ENCODE results near the gene POU1F1.

POU1F1 gene

DNA sequence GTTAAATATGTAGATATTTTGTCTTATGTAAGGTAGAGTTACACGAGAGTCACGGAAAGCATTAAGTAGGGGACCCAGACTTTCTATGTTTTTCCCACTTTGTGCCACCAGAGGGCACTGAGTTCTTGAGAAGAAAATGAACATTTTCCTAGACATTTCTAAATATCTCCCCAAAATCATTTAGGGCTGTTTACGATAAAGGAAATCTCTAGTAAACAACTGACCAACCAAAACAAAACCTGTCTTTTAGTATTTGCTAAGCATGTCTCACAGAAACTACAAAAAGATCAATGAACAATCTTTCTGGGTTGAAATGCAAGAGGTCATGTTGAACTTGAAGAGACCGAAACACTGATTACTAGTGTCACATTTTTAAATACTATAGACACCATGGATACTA, 16.1 kb downstream of the POU1F1 start:
- TF ChIP-seq EGR1 (IDR thresholded peaks at IDR 0.05) (no peak), RAD21 (IDR thresholded peaks at IDR 0.05; ENCODE audit: low read depth) (peak; percentile 44)

DNA sequence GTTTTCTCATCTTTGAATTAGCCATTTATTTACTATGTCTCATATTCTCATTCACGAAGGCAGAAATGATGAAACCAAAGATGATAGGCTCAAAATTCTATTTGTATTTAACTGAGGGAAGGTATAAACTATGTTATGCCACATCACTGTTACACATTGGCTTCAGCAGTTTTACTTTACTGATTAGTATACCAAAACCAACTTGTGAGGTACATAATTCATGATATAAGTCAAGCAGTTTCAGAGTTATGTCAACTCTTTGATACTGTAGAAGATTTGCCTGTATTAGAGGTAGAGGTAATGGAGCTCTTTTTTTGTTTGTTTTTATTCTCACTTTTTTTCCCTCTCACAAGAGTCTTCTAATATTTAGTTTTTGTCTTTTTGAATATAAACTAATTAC, 26.4 kb downstream of the POU1F1 start:
- TF ChIP-seq FOXM1 (IDR thresholded peaks at IDR 0.05; ENCODE audit: borderline replicate concordance, low read depth) (no peak), TEAD4 (IDR thresholded peaks at IDR 0.05) (no peak), NFIC (IDR thresholded peaks at IDR 0.05) (no peak), TCF12 (IDR thresholded peaks at IDR 0.05; ENCODE audit: low read depth) (no peak), EP300 (IDR thresholded peaks at IDR 0.05; ENCODE audit: borderline replicate concordance) (no peak), RAD21 (IDR thresholded peaks at IDR 0.05; ENCODE audit: low read depth) (no peak), TAF1 (IDR thresholded peaks at IDR 0.05; ENCODE audit: low read depth) (no peak), ZBTB7A (IDR thresholded peaks at IDR 0.05; ENCODE audit: low read depth) (no peak), CREB1 (IDR thresholded peaks at IDR 0.05; ENCODE audit: low read depth) (no peak), CEBPB (IDR thresholded peaks at IDR 0.05) (no peak), EGR1 (IDR thresholded peaks at IDR 0.05) (no peak), YY1 (IDR thresholded peaks at IDR 0.05; ENCODE audit: low read depth) (no peak)
- TF ChIP-seq, protein P1, sequence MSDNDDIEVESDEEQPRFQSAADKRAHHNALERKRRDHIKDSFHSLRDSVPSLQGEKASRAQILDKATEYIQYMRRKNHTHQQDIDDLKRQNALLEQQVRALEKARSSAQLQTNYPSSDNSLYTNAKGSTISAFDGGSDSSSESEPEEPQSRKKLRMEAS (IDR thresholded peaks at IDR 0.05): no peak
- TF ChIP-seq, protein P2, sequence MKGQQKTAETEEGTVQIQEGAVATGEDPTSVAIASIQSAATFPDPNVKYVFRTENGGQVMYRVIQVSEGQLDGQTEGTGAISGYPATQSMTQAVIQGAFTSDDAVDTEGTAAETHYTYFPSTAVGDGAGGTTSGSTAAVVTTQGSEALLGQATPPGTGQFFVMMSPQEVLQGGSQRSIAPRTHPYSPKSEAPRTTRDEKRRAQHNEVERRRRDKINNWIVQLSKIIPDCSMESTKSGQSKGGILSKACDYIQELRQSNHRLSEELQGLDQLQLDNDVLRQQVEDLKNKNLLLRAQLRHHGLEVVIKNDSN (IDR thresholded peaks at IDR 0.05): no peak
- TF ChIP-seq, protein P3, sequence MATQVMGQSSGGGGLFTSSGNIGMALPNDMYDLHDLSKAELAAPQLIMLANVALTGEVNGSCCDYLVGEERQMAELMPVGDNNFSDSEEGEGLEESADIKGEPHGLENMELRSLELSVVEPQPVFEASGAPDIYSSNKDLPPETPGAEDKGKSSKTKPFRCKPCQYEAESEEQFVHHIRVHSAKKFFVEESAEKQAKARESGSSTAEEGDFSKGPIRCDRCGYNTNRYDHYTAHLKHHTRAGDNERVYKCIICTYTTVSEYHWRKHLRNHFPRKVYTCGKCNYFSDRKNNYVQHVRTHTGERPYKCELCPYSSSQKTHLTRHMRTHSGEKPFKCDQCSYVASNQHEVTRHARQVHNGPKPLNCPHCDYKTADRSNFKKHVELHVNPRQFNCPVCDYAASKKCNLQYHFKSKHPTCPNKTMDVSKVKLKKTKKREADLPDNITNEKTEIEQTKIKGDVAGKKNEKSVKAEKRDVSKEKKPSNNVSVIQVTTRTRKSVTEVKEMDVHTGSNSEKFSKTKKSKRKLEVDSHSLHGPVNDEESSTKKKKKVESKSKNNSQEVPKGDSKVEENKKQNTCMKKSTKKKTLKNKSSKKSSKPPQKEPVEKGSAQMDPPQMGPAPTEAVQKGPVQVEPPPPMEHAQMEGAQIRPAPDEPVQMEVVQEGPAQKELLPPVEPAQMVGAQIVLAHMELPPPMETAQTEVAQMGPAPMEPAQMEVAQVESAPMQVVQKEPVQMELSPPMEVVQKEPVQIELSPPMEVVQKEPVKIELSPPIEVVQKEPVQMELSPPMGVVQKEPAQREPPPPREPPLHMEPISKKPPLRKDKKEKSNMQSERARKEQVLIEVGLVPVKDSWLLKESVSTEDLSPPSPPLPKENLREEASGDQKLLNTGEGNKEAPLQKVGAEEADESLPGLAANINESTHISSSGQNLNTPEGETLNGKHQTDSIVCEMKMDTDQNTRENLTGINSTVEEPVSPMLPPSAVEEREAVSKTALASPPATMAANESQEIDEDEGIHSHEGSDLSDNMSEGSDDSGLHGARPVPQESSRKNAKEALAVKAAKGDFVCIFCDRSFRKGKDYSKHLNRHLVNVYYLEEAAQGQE (IDR thresholded peaks at IDR 0.05; ENCODE audit: low read depth): no peak

DNA sequence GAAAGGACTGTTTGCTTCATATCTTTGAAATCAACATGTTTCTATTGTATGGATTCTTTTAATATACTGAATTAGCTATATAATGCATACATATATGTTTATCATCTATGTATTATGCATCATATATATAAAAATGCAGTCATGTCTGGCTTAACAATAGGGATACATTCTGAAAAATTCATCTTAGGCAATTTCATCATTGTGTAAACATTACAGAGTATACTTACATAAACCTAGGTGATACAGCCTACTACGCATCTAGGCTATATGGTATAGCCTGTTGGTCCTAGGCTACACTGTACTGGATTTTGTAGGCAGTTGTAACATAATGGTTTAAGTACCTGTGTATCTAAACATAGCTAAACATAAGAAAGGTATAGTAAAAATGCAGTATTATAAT, 27.6 kb downstream of the POU1F1 start:
- TF ChIP-seq FOXM1 (IDR thresholded peaks at IDR 0.05; ENCODE audit: borderline replicate concordance, low read depth) (no peak), ZBTB7A (IDR thresholded peaks at IDR 0.05; ENCODE audit: low read depth) (no peak), RAD21 (IDR thresholded peaks at IDR 0.05; ENCODE audit: low read depth) (no peak), TAF1 (IDR thresholded peaks at IDR 0.05; ENCODE audit: low read depth) (no peak), NFIC (IDR thresholded peaks at IDR 0.05) (no peak), TEAD4 (IDR thresholded peaks at IDR 0.05) (no peak), TCF12 (IDR thresholded peaks at IDR 0.05; ENCODE audit: low read depth) (no peak), EGR1 (IDR thresholded peaks at IDR 0.05) (no peak)
- TF ChIP-seq, protein P1 (IDR thresholded peaks at IDR 0.05): no peak
- TF ChIP-seq, protein P3 (IDR thresholded peaks at IDR 0.05; ENCODE audit: low read depth): no peak

DNA sequence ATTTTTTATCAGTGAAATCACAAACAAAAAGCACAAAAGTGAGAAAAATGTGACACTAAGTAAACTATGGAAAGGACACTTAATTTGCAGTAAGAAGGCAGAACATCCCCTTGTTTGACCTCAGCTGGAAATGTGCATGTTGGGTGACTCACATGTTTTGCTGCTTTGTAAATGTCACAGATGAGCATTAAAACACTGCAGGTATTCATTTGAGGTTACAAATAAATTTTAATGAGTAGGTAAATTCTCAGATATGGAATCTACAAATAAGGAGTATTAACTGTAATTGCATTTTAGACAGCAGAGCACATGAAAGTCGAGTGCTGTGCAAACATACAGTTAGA, 29.0 kb downstream of the POU1F1 start:
- TF ChIP-seq, protein P3 (IDR thresholded peaks at IDR 0.05; ENCODE audit: low read depth): no peak
- no peak for TF ChIP-seq CEBPB (IDR thresholded peaks at IDR 0.05)
- TF ChIP-seq EGR1 (IDR thresholded peaks at IDR 0.05): no peak
- TF ChIP-seq TAF1 (IDR thresholded peaks at IDR 0.05; ENCODE audit: low read depth): no peak
- TF ChIP-seq, protein P2 (IDR thresholded peaks at IDR 0.05): no peak

DNA sequence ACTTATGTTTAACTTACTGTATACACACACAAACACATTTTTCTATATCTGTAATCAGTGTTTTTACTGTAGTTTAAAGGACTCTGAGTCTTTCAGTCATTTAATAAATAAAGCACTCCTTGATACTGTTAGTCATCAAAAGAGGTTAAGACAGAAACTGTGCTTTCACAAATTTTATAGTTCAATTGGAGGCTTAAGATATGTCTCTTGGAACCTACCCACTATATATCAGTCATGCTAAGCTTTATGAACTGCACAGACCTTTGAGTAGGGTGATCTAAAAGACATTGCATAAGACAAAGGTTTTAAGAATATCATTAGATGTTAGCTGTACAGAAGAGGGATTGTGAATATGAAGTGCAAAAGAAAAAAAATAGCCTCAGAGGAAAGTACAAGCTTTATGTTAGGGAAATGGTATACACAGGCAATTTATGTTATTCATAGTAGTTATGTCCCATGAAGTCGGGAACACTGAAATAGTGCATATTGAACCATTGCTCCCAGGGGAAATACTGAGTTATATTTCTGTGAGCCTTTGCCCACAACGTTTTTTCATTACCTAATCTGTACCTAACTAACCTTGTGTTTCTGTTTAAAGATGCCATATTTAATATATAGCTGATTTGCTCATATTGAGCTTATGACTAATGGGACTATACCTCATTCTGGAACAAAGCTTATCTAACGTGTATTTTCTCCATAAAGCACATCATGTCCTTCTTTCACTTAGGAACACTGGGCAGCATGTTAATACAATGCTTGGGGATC, 29.5 kb downstream of the POU1F1 start:
- TF ChIP-seq CEBPB (IDR thresholded peaks at IDR 0.05): no peak
- no peak for TF ChIP-seq EGR1 (IDR thresholded peaks at IDR 0.05)
- TF ChIP-seq CREB1 (IDR thresholded peaks at IDR 0.05; ENCODE audit: low read depth): no peak
- TF ChIP-seq FOXM1 (IDR thresholded peaks at IDR 0.05; ENCODE audit: borderline replicate concordance, low read depth): no peak
- no peak for TF ChIP-seq TEAD4 (IDR thresholded peaks at IDR 0.05)

Data from Ishikawa (cell line).